Smooth muscle cell of the pulmonary artery (primary cell): ENCODE results near the gene FRMPD3. TPM values are rescaled to one million over a fixed set of nuclear protein-coding genes. Genes with fewer than 3 reads are reported as not detected.

Source experiments
- total RNA-seq: library from RNA; depleted of rRNA; stranded (reverse); fragments of >200 nt; gene quantifications from 2 replicates; pipeline ENCODE4 v1.2.3, GENCODE V29; 2014

Gene FRMPD3
- under 0.01 TPM in 1 of 2 replicates, not detected in the other for total RNA-seq

DNA sequence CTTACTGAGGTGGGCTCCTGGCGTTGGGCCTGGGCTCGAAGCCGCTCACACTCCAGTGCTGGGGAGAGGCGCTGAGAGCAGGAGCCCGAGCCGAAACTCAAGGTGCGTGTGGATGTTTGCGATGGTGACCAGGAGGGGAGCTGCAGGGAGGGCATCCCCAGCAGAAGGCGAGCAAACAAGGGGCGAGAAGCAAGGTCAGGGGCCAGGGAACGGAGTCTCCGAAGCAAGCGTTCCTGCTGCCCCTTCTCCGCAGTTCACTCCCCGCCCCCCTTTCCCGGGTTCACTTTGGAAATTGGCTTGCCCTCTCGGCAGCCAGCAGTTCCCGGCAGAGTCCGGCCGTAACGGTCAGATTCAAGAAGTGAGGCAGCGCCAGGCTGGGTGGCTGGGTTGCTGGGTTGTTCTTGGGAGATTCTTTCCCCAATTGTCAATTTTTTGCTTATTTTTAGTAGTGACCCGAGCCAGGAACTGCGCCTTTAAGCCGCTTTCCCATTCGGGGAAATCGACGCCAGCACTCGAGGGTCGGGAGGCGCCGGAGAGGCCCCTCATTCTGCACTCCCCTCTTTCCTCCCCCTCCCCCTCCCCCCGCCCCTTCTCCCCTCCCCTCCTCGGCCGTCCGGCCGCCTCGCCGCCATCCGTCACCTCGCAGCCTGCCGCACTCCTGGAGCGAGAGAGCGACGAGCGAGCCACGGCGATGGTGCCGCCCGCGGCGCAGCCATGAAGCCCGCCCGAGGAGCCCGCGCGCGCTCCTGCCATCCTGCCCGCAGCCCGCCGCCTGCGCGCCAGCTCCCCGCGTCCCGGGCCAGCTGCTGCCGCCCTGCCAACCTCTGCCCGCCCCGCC, at the start of gene FRMPD3:
Gene FRMPD3, plus strand, starts transcription at position 655 of the 838 bp plus-strand sequence. CDS start 76,937 bp downstream, outside the sequence.

Other genes starting within 250 kb of the FRMPD3 start
- gene NUP62CL, start 243.2 kb upstream of the FRMPD3 start, total RNA-seq: not detected in 2 replicates
- gene DNAAF6, start 243.0 kb upstream of the FRMPD3 start, total RNA-seq: not detected in 2 replicates
- 17.0 and 28.8 TPM in 2 replicates for gene PRPS1, start 178.9 kb downstream of the FRMPD3 start, total RNA-seq